ENCODE results near the gene ESRRA. TPM values are rescaled to one million over a fixed set of nuclear protein-coding genes. Genes with fewer than 3 reads are reported as not detected.
A peak's percentile ranks its signal among the peaks of the same experiment; 100 is the strongest.

The ESRRA gene
- polyA plus RNA-seq, 2 of the 4 experiments (the other 2 are of a cell fraction): 15.2 to 35.5 TPM

- H3K9me3 ChIP-seq: no peaks in the 10 kb centered on the region
- FAIRE-seq: no peak
- TF ChIP-seq CTCF (IDR thresholded peaks at IDR 0.05) (peak; percentile 65), E2F6 (IDR thresholded peaks at IDR 0.05; ENCODE audit: borderline replicate concordance, low read depth) (peak; percentile 27; the same call in 1 of the 2 replicates), ZFP36 (IDR thresholded peaks at IDR 0.05; ENCODE audit: borderline replicate concordance, partially characterized antibody) (no peak), EHF (CRISPR knock-in tag; IDR thresholded peaks at IDR 0.05) (no peak), NPAS2 (CRISPR knock-in tag; IDR thresholded peaks at IDR 0.05; ENCODE audit: borderline replicate concordance) (no peak), SMC3 (IDR thresholded peaks at IDR 0.05) (peak; percentile 61), ESRRA (IDR thresholded peaks at IDR 0.05; ENCODE audit: borderline replicate concordance, low read length) (peak; percentile 77), ATOH8 (CRISPR knock-in tag; IDR thresholded peaks at IDR 0.05; ENCODE audit: low read depth) (no peak), RFX5 (IDR thresholded peaks at IDR 0.05) (no peak), FOSB (CRISPR knock-in tag; IDR thresholded peaks at IDR 0.05) (no peak), RAD21 (conservative IDR thresholded peaks at IDR 0.05 in 1 of 2, IDR thresholded peaks at IDR 0.05 in 1 of 2) (peak; percentile 65 to 66), JUNB (IDR thresholded peaks at IDR 0.05) (peak; percentile 13; the same call in 1 of the 2 replicates), MAFK (IDR thresholded peaks at IDR 0.05; ENCODE audit: partially characterized antibody) (peak; percentile 67), MAX (IDR thresholded peaks at IDR 0.05) (peak; percentile 68; the same call in 1 of the 2 replicates), ZNF302 (CRISPR knock-in tag; IDR thresholded peaks at IDR 0.05) (no peak), POLR2A (IDR thresholded peaks at IDR 0.05; ENCODE audit: low read length) (0 out of 2 replicates have a peak, but pooled peaks have one; percentile 1), EP300 (IDR thresholded peaks at IDR 0.05) (peak in 1 of 2 experiments; percentile 47; a peak in 1 of 5 replicates), FOSL2 (IDR thresholded peaks at IDR 0.05) (no peak; the same call in 1 of the 2 replicates), FOSL2 (CRISPR knock-in tag; IDR thresholded peaks at IDR 0.05) (peak; percentile 70), JUN (IDR thresholded peaks at IDR 0.05) (peak in 1 of 2 experiments; percentile 75; a peak in 2 of 5 replicates)
- no peak overlapping the region for H3K4me3 ChIP-seq
- H3K4me1 ChIP-seq: peaks cover 36% of the 10 kb centered on the region
- ChIA-PET CTCF (interaction anchor here (0.5 to 33.9 kb wide), 20 partner anchors 9 to 1455 kb away, joined by 3 to 996 read pairs (median 4); partner anchors contain the start of genes CATSPERZ, CCDC88B, ESRRA and PLCB3), POLR2A (interaction anchor here (0.8 to 2.8 kb wide), 9 partner anchors 11 to 62 kb away, joined by 3 to 45 read pairs (median 4); partner anchors contain the start of genes ESRRA, PRDX5 and TRMT112)
- peak overlapping the region; percentile 79 for H3K4me2 ChIP-seq
- peak; percentile 92 to 93 for DNase-seq (ENCODE audit: low read depth in 1 of 2, low spot score in 1 of 2)
- peak; percentile 77 to 89 for ATAC-seq
- H3K27ac ChIP-seq: peak overlapping the region; percentile 85 to 91
- WGBS (ENCODE audit: missing lambda C conversion rate): 10% methylated on average over 19 of the region's 20 CpGs
Measured at GRCh38 chr11:64331569-64332371, 26.4 kb downstream of the ESRRA start.

GRCh38 chr11:64333556-64333955 is 28.2 kb downstream of the ESRRA start:
- Histone ChIP-seq H3K4me1 (peaks cover 36% of the 10 kb centered on the region), H3K4me2 (no peak overlapping the region), H3K27ac (peak overlapping the region in 1 of 2 experiments; percentile 91; a peak in 2 of 6 replicates), H3K4me3 (no peak overlapping the region), H3K9me3 (no peaks in the 10 kb centered on the region)
- 96% methylated on average over 8 of the region's 8 CpGs for WGBS (ENCODE audit: missing lambda C conversion rate)
- TF ChIP-seq ZFP36 (IDR thresholded peaks at IDR 0.05; ENCODE audit: borderline replicate concordance, partially characterized antibody) (no peak), EP300 (IDR thresholded peaks at IDR 0.05) (no peak), PHF8 (IDR thresholded peaks at IDR 0.05; ENCODE audit: borderline replicate concordance, low read depth) (no peak), PBX3 (IDR thresholded peaks at IDR 0.05) (no peak), FOSL2 (IDR thresholded peaks at IDR 0.05) (no peak), FOSL2 (CRISPR knock-in tag; IDR thresholded peaks at IDR 0.05) (no peak), USF2 (IDR thresholded peaks at IDR 0.05) (no peak), CBX8 (IDR thresholded peaks at IDR 0.05) (no peak), ZNF302 (CRISPR knock-in tag; IDR thresholded peaks at IDR 0.05) (no peak), MAX (IDR thresholded peaks at IDR 0.05) (no peak)
- CTCF ChIA-PET: interaction anchor here (2.2 to 33.9 kb wide), 4 partner anchors 11 to 37 kb away, joined by 5 to 996 read pairs (median 177); partner anchors contain the start of genes CATSPERZ, CCDC88B, ESRRA and PRDX5
- POLR2A ChIA-PET: interaction anchor here (2.8 kb wide), 1 partner anchor 16 kb away, joined by 45 read pairs; the partner anchor contains the start of genes PRDX5 and TRMT112
- DNase-seq (ENCODE audit: low read depth in 1 of 2, low spot score in 1 of 2) (no peak), FAIRE-seq (no peak), ATAC-seq (no peak)

Data from A549 (cell line).